A549 (cell line): ENCODE results near the gene EDN3. TPM values are rescaled to one million over a fixed set of nuclear protein-coding genes. Genes with fewer than 3 reads are reported as not detected.

Source experiments
- ATAC-seq, 2 experiments: fragments of 200-7000 bp in 1 of 2; fragments of >200 bp in 1 of 2; cut with Nextera tagmentation in 1 of 2; cut with Tn5 transposase in 1 of 2; 3 replicates each; pipeline versions ENCODE4 v1.8.0 to v1.9.1; 2018 to 2020; ENCODE audit warnings: mild to moderate bottlenecking in 1 of 2, moderate library complexity in 1 of 2
- CTCF ChIA-PET: fragments of 300-600 bp; sonication (Branson Sonifier 250); formaldehyde crosslinking; extraction: SDS; loops from one replicate; lab custom pipeline; 2021; ENCODE audit warnings: antibody characterized with exemption, inconsistent platforms; lab: Yijun Ruan, JAX
- POLR2A ChIA-PET: fragments of 350-600 bp; formaldehyde crosslinking; extraction: SDS; loops from one replicate; lab custom pipeline; 2021; ENCODE audit warnings: antibody characterized with exemption, inconsistent platforms; lab: Yijun Ruan, JAX
- DNase-seq, 2 experiments: peaks; one replicate each; pipeline versions ENCODE4 v3.0.0 to v3.0.0-alpha.2; 2011 to 2016; ENCODE audit warnings: low read depth in 1 of 2, low spot score in 1 of 2
- FAIRE-seq: peaks from 2 replicates; lab custom pipeline; 2011; peaks lifted over from hg19 to GRCh38; lab: Jason Lieb, UNC
- H3K27ac ChIP-seq, 2 experiments: fragments of >200 bp; sonication (Bioruptor Twin); formaldehyde crosslinking; 3 replicates each; pipeline ENCODE4 v1.5.1; 2016 to 2017
- H3K4me1 ChIP-seq: fragments of >200 bp; sonication (Bioruptor Twin); formaldehyde crosslinking; 3 replicates; pipeline ENCODE4 v1.6.1; 2016
- H3K4me2 ChIP-seq: fragments of >200 bp; sonication (Bioruptor Twin); formaldehyde crosslinking; 3 replicates; pipeline ENCODE4 v1.6.1; 2016
- H3K4me3 ChIP-seq: fragments of >200 bp; sonication (Bioruptor Twin); formaldehyde crosslinking; 3 replicates; pipeline ENCODE4 v1.5.1; 2016
- H3K9me3 ChIP-seq: fragments of >200 bp; sonication (Bioruptor Twin); formaldehyde crosslinking; 3 replicates; pipeline ENCODE4 v1.6.1; 2016
- ATOH8 ChIP-seq: fragments of 250-450 bp; sonication (Bioruptor Pico); IDR thresholded peaks from 2 replicates; pipeline ENCODE4 v1.5.0; 2020; ENCODE audit warnings: low read depth, mild to moderate bottlenecking, moderate library complexity
- BHLHE40 ChIP-seq: IDR thresholded peaks from 2 replicates; pipeline ENCODE4 v1.6.1; 2012; ENCODE audit warnings: low read depth, low read length, inconsistent platforms
- CBX8 ChIP-seq: fragments of 200-600 bp; sonication (generic); IDR thresholded peaks from 2 replicates; pipeline ENCODE4 v1.6.1; 2016
- CEBPB ChIP-seq, 2 experiments: fragments of >200 bp in 1 of 2; sonication (Bioruptor Twin) in 1 of 2; formaldehyde crosslinking in 1 of 2; IDR thresholded peaks; 2 replicates each; pipeline ENCODE4 v1.6.1; 2012 to 2016
- CHD4 ChIP-seq: fragments of 200-600 bp; sonication (generic); IDR thresholded peaks from 2 replicates; pipeline ENCODE4 v1.6.1; 2016; ENCODE audit warnings: antibody characterized with exemption, mild to moderate bottlenecking, borderline replicate concordance
- E2F6 ChIP-seq: IDR thresholded peaks from 2 replicates; pipeline ENCODE4 v1.6.1; 2012; ENCODE audit warnings: low read depth, borderline replicate concordance
- EP300 ChIP-seq, 2 experiments: fragments of >200 bp; sonication (Bioruptor Twin); formaldehyde crosslinking; IDR thresholded peaks; 2 replicates in 1 of 2; 3 replicates in 1 of 2; pipeline ENCODE4 v1.6.1; 2016 to 2017
- ESRRA ChIP-seq: fragments of 150-350 bp; IDR thresholded peaks from 2 replicates; pipeline ENCODE4 v1.6.1; 2014; ENCODE audit warnings: mild to moderate bottlenecking, low read length, borderline replicate concordance
- FOSB ChIP-seq: fragments of 250-450 bp; sonication (Bioruptor Pico); IDR thresholded peaks from 2 replicates; pipeline ENCODE4 v1.5.0; 2020; ENCODE audit warnings: mild to moderate bottlenecking, moderate library complexity
- FOSL2 ChIP-seq, 2 experiments: fragments of 450-650 bp in 1 of 2; fragments of >200 bp in 1 of 2; sonication (Bioruptor Twin) in 1 of 2; formaldehyde crosslinking; IDR thresholded peaks; 2 replicates each; pipeline versions ENCODE4 v1.5.0 to v1.6.1; 2016 to 2020; ENCODE audit warnings: mild to moderate bottlenecking in 1 of 2, moderate library complexity in 1 of 2
- FOXS1 ChIP-seq: fragments of 250-450 bp; sonication (Bioruptor Pico); IDR thresholded peaks from 2 replicates; pipeline ENCODE4 v1.5.0; 2020; ENCODE audit warnings: mild to moderate bottlenecking, moderate library complexity
- HOXA7 ChIP-seq: fragments of 250-450 bp; sonication (Bioruptor Pico); IDR thresholded peaks from 2 replicates; pipeline ENCODE4 v1.5.0; 2020; ENCODE audit warnings: mild to moderate bottlenecking, moderate library complexity
- HOXB13 ChIP-seq: fragments of 250-450 bp; sonication (Bioruptor Pico); IDR thresholded peaks from 2 replicates; pipeline ENCODE4 v1.5.0; 2020; ENCODE audit warnings: low read depth, mild to moderate bottlenecking, moderate library complexity
- HOXB5 ChIP-seq: fragments of 250-450 bp; sonication (Bioruptor Pico); IDR thresholded peaks from 2 replicates; pipeline ENCODE4 v1.5.0; 2020; ENCODE audit warnings: mild to moderate bottlenecking, moderate library complexity
- JUN ChIP-seq, 2 experiments: fragments of >200 bp; sonication (Bioruptor Twin); formaldehyde crosslinking; IDR thresholded peaks; 2 replicates in 1 of 2; 3 replicates in 1 of 2; pipeline ENCODE4 v1.6.1; 2016 to 2017
- JUNB ChIP-seq: fragments of >200 bp; sonication (Bioruptor Twin); formaldehyde crosslinking; IDR thresholded peaks from 2 replicates; pipeline ENCODE4 v1.6.1; 2016
- KDM1A ChIP-seq: fragments of 200-600 bp; sonication (generic); IDR thresholded peaks from 2 replicates; pipeline ENCODE4 v1.6.1; 2016; ENCODE audit warnings: low read depth, mild to moderate bottlenecking
- KDM5A ChIP-seq: fragments of 200-600 bp; sonication (generic); IDR thresholded peaks from 2 replicates; pipeline ENCODE4 v1.6.1; 2016; ENCODE audit warnings: antibody characterized with exemption, mild to moderate bottlenecking
- NPAS2 ChIP-seq: fragments of 250-450 bp; sonication (Bioruptor Pico); IDR thresholded peaks from 2 replicates; pipeline ENCODE4 v1.8.0; 2022; ENCODE audit warnings: mild to moderate bottlenecking, moderate library complexity, borderline replicate concordance
- PBX3 ChIP-seq: IDR thresholded peaks from 2 replicates; pipeline ENCODE4 v1.6.1; 2012
- PHF8 ChIP-seq: fragments of 200-600 bp; sonication (generic); IDR thresholded peaks from 2 replicates; pipeline ENCODE4 v1.6.1; 2016; ENCODE audit warnings: low read depth, mild to moderate bottlenecking, antibody characterized with exemption, moderate library complexity, borderline replicate concordance
- RAD21 ChIP-seq, 2 experiments: fragments of >200 bp in 1 of 2; sonication (Bioruptor Twin) in 1 of 2; formaldehyde crosslinking in 1 of 2; IDR thresholded peaks in 1 of 2; conservative IDR thresholded peaks in 1 of 2; 2 replicates in 1 of 2; 3 replicates in 1 of 2; pipeline ENCODE4 v1.6.1; 2012 to 2018; ENCODE audit warnings: inconsistent platforms in 1 of 2
- RCOR1 ChIP-seq: fragments of 150-350 bp; IDR thresholded peaks from 2 replicates; pipeline ENCODE4 v1.6.1; 2014; ENCODE audit warnings: antibody characterized with exemption, low read length, low read depth
- TFCP2L1 ChIP-seq: fragments of 250-450 bp; sonication (Bioruptor Pico); IDR thresholded peaks from 2 replicates; pipeline ENCODE4 v1.5.0; 2021; ENCODE audit warnings: mild to moderate bottlenecking
- TP53 ChIP-seq: fragments of 250-450 bp; sonication (Bioruptor Pico); IDR thresholded peaks from 2 replicates; pipeline ENCODE4 v1.5.0; 2021; ENCODE audit warnings: mild to moderate bottlenecking, moderate library complexity
- ZC3H11A ChIP-seq: fragments of 450-650 bp; IDR thresholded peaks from 2 replicates; pipeline ENCODE4 v1.6.1; 2014; ENCODE audit warnings: antibody characterized with exemption, mild to moderate bottlenecking
- ZFP36 ChIP-seq: fragments of 450-650 bp; IDR thresholded peaks from 2 replicates; pipeline ENCODE4 v1.6.1; 2014; ENCODE audit warnings: borderline replicate concordance; ENCODE audit not compliant: partially characterized antibody
- ZSCAN20 ChIP-seq: fragments of 250-450 bp; sonication (Bioruptor Pico); IDR thresholded peaks from 2 replicates; pipeline ENCODE4 v1.8.0; 2022; ENCODE audit warnings: mild to moderate bottlenecking, moderate library complexity
- WGBS: methylation state at CpG from one replicate; pipeline ENCODE4 v1.1.6; 2017; ENCODE audit errors: missing lambda C conversion rate; 5-methylcytosine and 5-hydroxymethylcytosine counted together
- polyA plus RNA-seq, 4 experiments: library from polyadenylated mRNA; depleted of rRNA in 3 of 4; stranded (reverse); fragments of >200 nt; fragmentation: RNase III in 1 of 4; extraction: RNeasy Plus Mini Kit Qiagen cat#74134 plus additional on column Dnase treatment in 1 of 4; gene quantifications; 2 replicates in 3 of 4; 3 replicates in 1 of 4; pipeline ENCODE4 v1.2.3, GENCODE V29; 2011 to 2017
- TF ChIP-seq, protein P1 (sequence below): IDR thresholded peaks from 2 replicates; pipeline ENCODE4 v1.6.1; 2012
- TF ChIP-seq, protein P2 (sequence below): fragments of 200-600 bp; sonication (generic); IDR thresholded peaks from 2 replicates; pipeline ENCODE4 v1.6.1; 2016; ENCODE audit warnings: antibody characterized with exemption, mild to moderate bottlenecking, moderate library complexity

Gene EDN3
- polyA plus RNA-seq, 2 of the 4 experiments (the other 2 are of a cell fraction), result 0.13 to 0.54 TPM

- H3K4me3 ChIP-seq, result no peak overlapping the region
- no peak for FAIRE-seq
- no peaks in the 10 kb centered on the region for H3K9me3 ChIP-seq
- ATAC-seq, result no peak
- 77% methylated on average over 10 of the region's 10 CpGs for WGBS
- TF ChIP-seq ZC3H11A (no peak), KDM1A (no peak), CHD4 (no peak), ZSCAN20 (CRISPR knock-in tag) (no peak), RAD21 (conservative IDR thresholded peaks at IDR 0.05 in 1 of 2, IDR thresholded peaks at IDR 0.05 in 1 of 2) (no peak), TFCP2L1 (CRISPR knock-in tag) (no peak), ATOH8 (CRISPR knock-in tag) (no peak)
- TF ChIP-seq, protein P1, sequence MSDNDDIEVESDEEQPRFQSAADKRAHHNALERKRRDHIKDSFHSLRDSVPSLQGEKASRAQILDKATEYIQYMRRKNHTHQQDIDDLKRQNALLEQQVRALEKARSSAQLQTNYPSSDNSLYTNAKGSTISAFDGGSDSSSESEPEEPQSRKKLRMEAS, result no peak
- ChIA-PET POLR2A (no interaction called here), CTCF (interaction anchor here (1.3 kb wide), 1 partner anchor 9 kb away, joined by 4 read pairs; no protein-coding TSS in a partner anchor)
- H3K27ac ChIP-seq, result no peak overlapping the region
- no peak overlapping the region for H3K4me2 ChIP-seq
- no peaks in the 10 kb centered on the region for H3K4me1 ChIP-seq
- DNase-seq, result no peak
Measured at GRCh38 chr20:59325142-59325523, 24.7 kb downstream of the EDN3 start.

DNA sequence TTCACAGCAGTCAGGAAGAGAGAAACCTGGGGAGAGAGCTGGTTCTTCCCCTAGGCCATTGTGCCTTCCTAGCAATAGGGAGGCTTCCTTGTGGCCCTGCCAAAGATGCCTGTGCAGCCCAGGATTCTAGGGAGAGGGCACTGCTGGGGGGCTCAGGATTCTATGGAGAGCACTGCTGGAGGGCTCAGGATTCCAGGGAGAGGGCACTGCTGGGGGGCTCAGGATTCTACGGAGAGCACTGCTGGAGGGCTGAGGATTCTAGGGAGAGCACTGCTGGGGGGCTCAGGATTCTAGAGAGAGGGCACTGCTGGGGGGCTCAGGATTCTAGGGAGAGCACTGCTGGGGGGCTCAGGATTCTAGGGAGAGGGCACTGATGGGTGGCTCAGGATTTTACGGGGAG lies 25.8 kb downstream of the EDN3 start:
- no peak overlapping the region for H3K4me2 ChIP-seq
- POLR2A ChIA-PET, result no interaction called here
- FAIRE-seq, result no peak
- TF ChIP-seq E2F6 (no peak), FOXS1 (CRISPR knock-in tag) (no peak), HOXB5 (CRISPR knock-in tag) (no peak), TP53 (no peak), ESRRA (no peak), EP300 (IDR thresholded peaks at IDR 0.05) (no peak), PHF8 (no peak), JUNB (no peak), RCOR1 (no peak), FOSL2 (IDR thresholded peaks at IDR 0.05) (no peak), FOSL2 (CRISPR knock-in tag; IDR thresholded peaks at IDR 0.05) (no peak), CEBPB (IDR thresholded peaks at IDR 0.05) (no peak), FOSB (CRISPR knock-in tag) (no peak), PBX3 (no peak), JUN (IDR thresholded peaks at IDR 0.05) (no peak), CHD4 (no peak), ZFP36 (no peak)
- H3K4me3 ChIP-seq, result no peak overlapping the region
- H3K27ac ChIP-seq, result no peak overlapping the region
- H3K9me3 ChIP-seq, result no peaks in the 10 kb centered on the region
- 83% methylated on average over 1 of the region's 2 CpGs for WGBS
- CTCF ChIA-PET, result no interaction called here
- ATAC-seq, result no peak
- DNase-seq, result no peak
- no peaks in the 10 kb centered on the region for H3K4me1 ChIP-seq

DNA sequence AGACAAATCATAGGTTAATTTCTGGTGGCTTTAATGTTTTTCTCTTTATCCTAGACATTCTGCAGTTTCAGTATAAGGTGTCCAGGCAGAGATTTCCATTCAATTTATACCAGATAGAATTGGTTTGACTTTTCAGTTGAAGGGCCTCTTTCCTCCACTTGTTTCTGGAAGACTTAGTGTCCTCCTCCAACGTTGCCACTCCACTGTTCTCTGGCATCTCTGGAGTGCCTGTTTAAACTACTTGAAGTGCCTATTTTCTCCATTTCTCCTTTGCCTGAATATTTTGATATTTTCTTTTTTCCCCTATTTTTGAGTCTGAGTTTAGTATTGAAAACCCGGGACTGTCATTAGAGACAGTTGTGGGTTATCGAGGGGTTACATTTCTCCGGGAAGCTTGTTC lies 27.7 kb downstream of the EDN3 start:
- 71% methylated on average over 4 of the region's 4 CpGs for WGBS
- ATAC-seq (no peak), DNase-seq (no peak), FAIRE-seq (no peak)
- Histone ChIP-seq H3K4me2 (no peak overlapping the region), H3K4me3 (no peak overlapping the region), H3K27ac (no peak overlapping the region), H3K4me1 (no peaks in the 10 kb centered on the region), H3K9me3 (no peaks in the 10 kb centered on the region)
- ChIA-PET CTCF (no interaction called here), POLR2A (no interaction called here)
- TF ChIP-seq HOXA7, result no peak
- no peak for TF ChIP-seq KDM5A
- TF ChIP-seq HOXB13 (CRISPR knock-in tag), result no peak
- no peak for TF ChIP-seq BHLHE40
- no peak for TF ChIP-seq CBX8
- no peak for TF ChIP-seq NPAS2
- TF ChIP-seq PBX3, result no peak
- TF ChIP-seq ZC3H11A, result no peak
- TF ChIP-seq RAD21 (conservative IDR thresholded peaks at IDR 0.05 in 1 of 2, IDR thresholded peaks at IDR 0.05 in 1 of 2), result no peak
- TF ChIP-seq, protein P2, sequence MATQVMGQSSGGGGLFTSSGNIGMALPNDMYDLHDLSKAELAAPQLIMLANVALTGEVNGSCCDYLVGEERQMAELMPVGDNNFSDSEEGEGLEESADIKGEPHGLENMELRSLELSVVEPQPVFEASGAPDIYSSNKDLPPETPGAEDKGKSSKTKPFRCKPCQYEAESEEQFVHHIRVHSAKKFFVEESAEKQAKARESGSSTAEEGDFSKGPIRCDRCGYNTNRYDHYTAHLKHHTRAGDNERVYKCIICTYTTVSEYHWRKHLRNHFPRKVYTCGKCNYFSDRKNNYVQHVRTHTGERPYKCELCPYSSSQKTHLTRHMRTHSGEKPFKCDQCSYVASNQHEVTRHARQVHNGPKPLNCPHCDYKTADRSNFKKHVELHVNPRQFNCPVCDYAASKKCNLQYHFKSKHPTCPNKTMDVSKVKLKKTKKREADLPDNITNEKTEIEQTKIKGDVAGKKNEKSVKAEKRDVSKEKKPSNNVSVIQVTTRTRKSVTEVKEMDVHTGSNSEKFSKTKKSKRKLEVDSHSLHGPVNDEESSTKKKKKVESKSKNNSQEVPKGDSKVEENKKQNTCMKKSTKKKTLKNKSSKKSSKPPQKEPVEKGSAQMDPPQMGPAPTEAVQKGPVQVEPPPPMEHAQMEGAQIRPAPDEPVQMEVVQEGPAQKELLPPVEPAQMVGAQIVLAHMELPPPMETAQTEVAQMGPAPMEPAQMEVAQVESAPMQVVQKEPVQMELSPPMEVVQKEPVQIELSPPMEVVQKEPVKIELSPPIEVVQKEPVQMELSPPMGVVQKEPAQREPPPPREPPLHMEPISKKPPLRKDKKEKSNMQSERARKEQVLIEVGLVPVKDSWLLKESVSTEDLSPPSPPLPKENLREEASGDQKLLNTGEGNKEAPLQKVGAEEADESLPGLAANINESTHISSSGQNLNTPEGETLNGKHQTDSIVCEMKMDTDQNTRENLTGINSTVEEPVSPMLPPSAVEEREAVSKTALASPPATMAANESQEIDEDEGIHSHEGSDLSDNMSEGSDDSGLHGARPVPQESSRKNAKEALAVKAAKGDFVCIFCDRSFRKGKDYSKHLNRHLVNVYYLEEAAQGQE, result no peak
